NCI-H446 treated with DMSO at 0.1 percent for 48 hours (cell line): ENCODE results near the gene HOOK2.
"Not testable (repeated sequence)": the region's sequence is repeated elsewhere in the genome, so short reads cannot be mapped to it uniquely, and the experiment has no call there.

Experiments
- DNase-seq: peaks from one replicate; lab custom pipeline; 2025; lab: John Stamatoyannopoulos, UW

The HOOK2 gene

GRCh38 chr19:12720851-12721655, 54.3 kb downstream of the HOOK2 start:
- DNase-seq, result no peak

- no peak for DNase-seq
Observed at GRCh38 chr19:12720296-12720695, 55.1 kb downstream of the HOOK2 start.

GRCh38 chr19:12715929-12716328, 59.4 kb downstream of the HOOK2 start:
- DNase-seq, result no peak

GRCh38 chr19:12715102-12715501, 60.2 kb downstream of the HOOK2 start:
- no peak for DNase-seq

- not testable (repeated sequence) for DNase-seq
Observed at GRCh38 chr19:12713304-12713703, 62.0 kb downstream of the HOOK2 start.
